ENCODE results near the gene ADPRHL1.

ADPRHL1 gene

GRCh38 chr13:113414335-113414734 is 39.0 kb downstream of the ADPRHL1 start:
- DNase-seq: no peak

- DNase-seq: no peak
These were observed 39.4 kb downstream of the ADPRHL1 start for GRCh38 chr13:113413898-113414282.

GRCh38 chr13:113413178-113413897 is 40.0 kb downstream of the ADPRHL1 start:
- no peak for DNase-seq

- no peak for DNase-seq
These were observed 40.8 kb downstream of the ADPRHL1 start for GRCh38 chr13:113412440-113412839.

GRCh38 chr13:113411216-113412023 is 41.9 kb downstream of the ADPRHL1 start:
- no peak for DNase-seq

GRCh38 chr13:113410472-113411201 is 42.7 kb downstream of the ADPRHL1 start:
- no peak for DNase-seq

GRCh38 chr13:113408562-113408961 is 44.7 kb downstream of the ADPRHL1 start:
- no peak for DNase-seq

GRCh38 chr13:113407531-113408393 is 45.5 kb downstream of the ADPRHL1 start:
- DNase-seq: no peak

- DNase-seq: no peak
These were observed 46.2 kb downstream of the ADPRHL1 start for GRCh38 chr13:113407103-113407530.

GRCh38 chr13:113406321-113407102 is 46.8 kb downstream of the ADPRHL1 start:
- DNase-seq: no peak

GRCh38 chr13:113405481-113406300 is 47.6 kb downstream of the ADPRHL1 start:
- DNase-seq: no peak

- no peak for DNase-seq
These were observed 48.4 kb downstream of the ADPRHL1 start for GRCh38 chr13:113404723-113405471.

- DNase-seq: no peak
These were observed 48.9 kb downstream of the ADPRHL1 start for GRCh38 chr13:113404366-113404722.

GRCh38 chr13:113403255-113404104 is 49.8 kb downstream of the ADPRHL1 start:
- no peak for DNase-seq

GRCh38 chr13:113402471-113403254 is 50.6 kb downstream of the ADPRHL1 start:
- no peak for DNase-seq

- DNase-seq: no peak
These were observed 51.6 kb downstream of the ADPRHL1 start for GRCh38 chr13:113401452-113402415.

Data from CD4-positive, alpha-beta T cell treated with Interleukin-12 subunit alpha and Interleukin-12 subunit beta, for 1 hour (primary cell).